Stomach (tissue), 4 donors: Measurements from ENCODE around the gene MRPL17.

Source experiments
- CTCF ChIP-seq, 7 experiments: fragments of 450-650 bp in 4 of 7; fragments of 200-600 bp in 3 of 7; sonication (generic) in 3 of 7; IDR thresholded peaks; one replicate each; pipeline ENCODE4 v1.5.1; 2016 to 2019; ENCODE audit warnings: antibody characterized with exemption in 7 of 7, control low read depth in 2 of 7, mild to moderate bottlenecking in 1 of 7
- EP300 ChIP-seq: sonication (generic); formaldehyde crosslinking; IDR thresholded peaks from one replicate; pipeline ENCODE4 v1.6.1; 2017; ENCODE audit warnings: antibody characterized with exemption
- POLR2A ChIP-seq, 4 donors: fragments of 450-650 bp; IDR thresholded peaks; one replicate each; pipeline ENCODE4 v1.6.1; 2016; ENCODE audit warnings: antibody characterized with exemption in 4 of 4, control low read depth in 2 of 4, mild to moderate bottlenecking in 1 of 4, moderate library complexity in 1 of 4
- POLR2AphosphoS5 ChIP-seq, 3 donors: sonication (generic); formaldehyde crosslinking; IDR thresholded peaks; one replicate each; pipeline ENCODE4 v1.6.1; 2016; ENCODE audit warnings: antibody characterized with exemption in 3 of 3

DNA sequence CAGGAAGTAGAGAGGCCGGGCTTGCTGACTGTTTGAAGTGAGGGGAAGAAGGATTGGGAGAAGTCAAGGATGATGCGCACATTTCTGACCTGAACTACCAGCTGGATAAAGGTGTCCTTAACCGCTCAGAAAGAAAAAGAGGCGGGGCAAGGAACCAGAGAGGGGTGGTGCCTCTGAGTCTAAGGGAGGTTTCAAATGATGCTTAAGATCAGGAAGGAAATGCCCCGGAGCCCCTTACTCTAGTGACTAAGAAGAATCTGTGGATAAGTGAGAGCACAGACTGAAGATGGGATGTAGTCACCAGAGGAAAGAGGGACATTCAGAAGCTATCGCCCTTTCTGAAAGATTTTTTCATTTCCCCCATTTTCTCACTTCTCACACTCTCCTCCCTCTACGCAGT is 40.2 kb downstream of the MRPL17 start:
- no peak for TF ChIP-seq CTCF (IDR thresholded peaks at IDR 0.05)
- no peak for TF ChIP-seq EP300
- TF ChIP-seq POLR2AphosphoS5 (IDR thresholded peaks at IDR 0.05), result no peak
- TF ChIP-seq POLR2A (IDR thresholded peaks at IDR 0.05), result no peak
